ENCODE measurements around the gene GLRB.

DNA sequence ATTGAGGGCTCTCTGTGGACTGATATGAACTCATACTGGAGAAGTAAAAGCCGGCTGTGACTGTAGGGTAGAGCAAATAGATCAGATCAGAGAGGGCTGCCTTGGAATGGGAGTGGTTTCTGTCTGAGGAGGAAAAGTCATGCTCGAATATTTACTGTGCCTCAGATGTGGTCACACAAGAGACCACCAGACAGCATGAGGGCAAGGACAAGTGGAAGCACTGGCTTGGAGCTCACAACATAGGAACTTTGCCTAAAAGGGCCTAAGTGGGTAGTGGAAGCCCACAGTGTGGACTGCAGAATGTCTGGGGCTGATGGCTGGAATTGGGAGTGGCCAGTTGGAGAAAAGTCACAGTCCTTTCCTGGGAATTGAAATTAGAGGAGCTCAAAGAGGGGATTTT is 19.8 kb downstream of the GLRB start:
- TF ChIP-seq, protein P1, sequence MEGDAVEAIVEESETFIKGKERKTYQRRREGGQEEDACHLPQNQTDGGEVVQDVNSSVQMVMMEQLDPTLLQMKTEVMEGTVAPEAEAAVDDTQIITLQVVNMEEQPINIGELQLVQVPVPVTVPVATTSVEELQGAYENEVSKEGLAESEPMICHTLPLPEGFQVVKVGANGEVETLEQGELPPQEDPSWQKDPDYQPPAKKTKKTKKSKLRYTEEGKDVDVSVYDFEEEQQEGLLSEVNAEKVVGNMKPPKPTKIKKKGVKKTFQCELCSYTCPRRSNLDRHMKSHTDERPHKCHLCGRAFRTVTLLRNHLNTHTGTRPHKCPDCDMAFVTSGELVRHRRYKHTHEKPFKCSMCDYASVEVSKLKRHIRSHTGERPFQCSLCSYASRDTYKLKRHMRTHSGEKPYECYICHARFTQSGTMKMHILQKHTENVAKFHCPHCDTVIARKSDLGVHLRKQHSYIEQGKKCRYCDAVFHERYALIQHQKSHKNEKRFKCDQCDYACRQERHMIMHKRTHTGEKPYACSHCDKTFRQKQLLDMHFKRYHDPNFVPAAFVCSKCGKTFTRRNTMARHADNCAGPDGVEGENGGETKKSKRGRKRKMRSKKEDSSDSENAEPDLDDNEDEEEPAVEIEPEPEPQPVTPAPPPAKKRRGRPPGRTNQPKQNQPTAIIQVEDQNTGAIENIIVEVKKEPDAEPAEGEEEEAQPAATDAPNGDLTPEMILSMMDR (IDR thresholded peaks at IDR 0.05) = no peak
- TF ChIP-seq POLR2A (IDR thresholded peaks at IDR 0.05) = no peak

Data from esophagus squamous epithelium (tissue), 4 donors.